CD4-positive, alpha-beta T cell (primary cell): ENCODE data around the gene ATIC. TPM values are rescaled to one million over a fixed set of nuclear protein-coding genes. Genes with fewer than 3 reads are reported as not detected.

Experiments
- ATAC-seq: fragments of 200-7000 bp; cut with Tn5 transposase; one replicate; pipeline ENCODE4 v1.10.0; 2022; ENCODE audit warnings: mild to moderate bottlenecking; ENCODE audit not compliant: poor library complexity
- CTCF ChIA-PET: fragments of 350-600 bp; sonication (Branson Sonifier 250); formaldehyde crosslinking; loops from one replicate; lab custom pipeline; 2021; ENCODE audit warnings: antibody characterized with exemption, inconsistent platforms; lab: Charles Lee
- POLR2A ChIA-PET: fragments of 350-600 bp; sonication (Branson Sonifier 250); formaldehyde crosslinking; loops from one replicate; lab custom pipeline; 2021; ENCODE audit warnings: antibody characterized with exemption, inconsistent platforms; lab: Charles Lee
- DNase-seq, 14 experiments: peaks; one replicate each; pipeline ENCODE4 v3.0.0-alpha.2; 2013 to 2020; ENCODE audit warnings: mixed read lengths in 2 of 14
- H3K27ac ChIP-seq, 2 donors: one replicate each; pipeline versions ENCODE4 v1.5.1 to v1.7.0; 2013; ENCODE audit warnings: low read length in 2 of 2, low read depth in 1 of 2, mild to moderate bottlenecking in 1 of 2
- H3K27me3 ChIP-seq, 2 experiments: 1 replicate in 1 of 2; 2 replicates in 1 of 2; pipeline versions ENCODE4 v1.6.1 to v1.7.0; 2013; ENCODE audit warnings: low read length in 2 of 2, control low read depth in 1 of 2, mild to moderate bottlenecking in 1 of 2, moderate library complexity in 1 of 2; ENCODE audit not compliant: insufficient read depth in 2 of 2, control insufficient read depth in 1 of 2
- H3K36me3 ChIP-seq: one replicate; pipeline ENCODE4 v1.6.1; 2013; ENCODE audit warnings: low read length, control low read depth; ENCODE audit not compliant: insufficient read depth
- H3K4me1 ChIP-seq: one replicate; pipeline ENCODE4 v1.6.1; 2013; ENCODE audit warnings: low read length, control low read depth; ENCODE audit not compliant: insufficient read depth
- H3K4me3 ChIP-seq: one replicate; pipeline ENCODE4 v1.5.1; 2013; ENCODE audit warnings: mild to moderate bottlenecking, low read length, moderate library complexity
- H3K9me3 ChIP-seq, 2 experiments: 1 replicate in 1 of 2; 2 replicates in 1 of 2; pipeline versions ENCODE4 v1.6.1 to v1.7.0; 2013; ENCODE audit warnings: low read length in 2 of 2, mild to moderate bottlenecking in 2 of 2, control low read depth in 1 of 2, moderate library complexity in 1 of 2; ENCODE audit not compliant: control insufficient read depth in 1 of 2, insufficient read depth in 1 of 2
- H3K27ac Mint-ChIP-seq: one replicate; pipeline ENCODE4 v1.8.0; 2020; ENCODE audit warnings: mixed read lengths
- H3K27me3 Mint-ChIP-seq: one replicate; pipeline ENCODE4 v1.8.0; 2021; ENCODE audit warnings: mixed read lengths
- H3K36me3 Mint-ChIP-seq: one replicate; pipeline ENCODE4 v1.8.0; 2021; ENCODE audit warnings: low read depth, mixed read lengths
- H3K4me1 Mint-ChIP-seq: one replicate; pipeline ENCODE4 v1.8.0; 2021; ENCODE audit warnings: low read depth, mixed read lengths
- H3K4me3 Mint-ChIP-seq: one replicate; pipeline ENCODE4 v1.8.0; 2020; ENCODE audit warnings: mild to moderate bottlenecking, mixed read lengths
- H3K9me3 Mint-ChIP-seq: one replicate; pipeline ENCODE4 v1.8.0; 2020; ENCODE audit warnings: mixed read lengths
- intact Hi-C, 2 experiments: fragments of 100-400 bp; cut with DNase I in 1 of 2; cut with micrococcal nuclease in 1 of 2; formaldehyde crosslinking; loops; one replicate each; pipeline versions ENCODE4 v1.15.1 to v1.9.0; 2023 to 2025; cut with DNase I, micrococcal nuclease
- total RNA-seq, 174 experiments: library from RNA in 2 of 174; stranded (reverse) in 2 of 174; gene quantifications; one replicate each; pipeline ENCODE4 v1.2.3 and lab custom pipeline; 2021 to 2026
- TF ChIP-seq, protein P1 (sequence below): fragments of 200-600 bp; IDR thresholded peaks from one replicate; pipeline ENCODE4 v1.8.0; 2022; ENCODE audit warnings: antibody characterized with exemption, mild to moderate bottlenecking

ATIC gene
- total RNA-seq, 2 experiments from 2014 or later, result 40.5 to 43.3 TPM

DNA sequence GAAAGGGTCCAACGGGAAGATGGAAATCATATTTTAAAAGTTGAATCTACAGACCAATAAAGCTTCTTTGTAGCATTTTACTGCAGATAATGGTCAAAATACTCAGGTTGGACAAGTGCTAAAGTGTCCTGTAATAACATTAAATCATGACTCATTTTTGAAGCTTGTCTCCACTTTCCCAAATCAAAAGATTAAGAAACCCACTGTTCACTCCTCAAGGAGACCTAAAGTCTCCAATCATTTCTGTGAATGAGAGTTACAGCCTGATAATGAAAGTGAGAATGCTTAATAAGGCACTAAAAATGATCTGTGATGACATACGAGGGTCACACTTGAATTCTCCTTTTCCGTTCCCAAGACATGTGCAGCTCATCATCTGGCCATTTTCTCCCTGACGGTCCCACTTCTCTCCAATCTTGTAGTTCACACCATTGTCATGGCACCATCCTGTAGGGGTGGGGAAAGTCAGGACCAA, 53.4 kb downstream of the ATIC start:
- H3K36me3 ChIP-seq, result peaks cover 2% of the 10 kb centered on the region
- Mint-ChIP-seq H3K9me3 (no peaks in the 10 kb centered on the region), H3K27me3 (no peaks in the 10 kb centered on the region), H3K4me1 (no peaks in the 10 kb centered on the region), H3K4me3 (no peak overlapping the region), H3K27ac (no peak overlapping the region), H3K36me3 (peaks cover 41% of the 10 kb centered on the region)
- POLR2A ChIA-PET, result no interaction called here
- no peak for DNase-seq
- no peak overlapping the region for H3K27ac ChIP-seq
- no peaks in the 10 kb centered on the region for H3K9me3 ChIP-seq
- no peak overlapping the region for H3K4me3 ChIP-seq
- no peaks in the 10 kb centered on the region for H3K27me3 ChIP-seq
- CTCF ChIA-PET, result no interaction called here
- intact Hi-C loops, result no loop called here
- TF ChIP-seq, protein P1, sequence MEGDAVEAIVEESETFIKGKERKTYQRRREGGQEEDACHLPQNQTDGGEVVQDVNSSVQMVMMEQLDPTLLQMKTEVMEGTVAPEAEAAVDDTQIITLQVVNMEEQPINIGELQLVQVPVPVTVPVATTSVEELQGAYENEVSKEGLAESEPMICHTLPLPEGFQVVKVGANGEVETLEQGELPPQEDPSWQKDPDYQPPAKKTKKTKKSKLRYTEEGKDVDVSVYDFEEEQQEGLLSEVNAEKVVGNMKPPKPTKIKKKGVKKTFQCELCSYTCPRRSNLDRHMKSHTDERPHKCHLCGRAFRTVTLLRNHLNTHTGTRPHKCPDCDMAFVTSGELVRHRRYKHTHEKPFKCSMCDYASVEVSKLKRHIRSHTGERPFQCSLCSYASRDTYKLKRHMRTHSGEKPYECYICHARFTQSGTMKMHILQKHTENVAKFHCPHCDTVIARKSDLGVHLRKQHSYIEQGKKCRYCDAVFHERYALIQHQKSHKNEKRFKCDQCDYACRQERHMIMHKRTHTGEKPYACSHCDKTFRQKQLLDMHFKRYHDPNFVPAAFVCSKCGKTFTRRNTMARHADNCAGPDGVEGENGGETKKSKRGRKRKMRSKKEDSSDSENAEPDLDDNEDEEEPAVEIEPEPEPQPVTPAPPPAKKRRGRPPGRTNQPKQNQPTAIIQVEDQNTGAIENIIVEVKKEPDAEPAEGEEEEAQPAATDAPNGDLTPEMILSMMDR, result no peak
- no peak for ATAC-seq
- no peaks in the 10 kb centered on the region for H3K4me1 ChIP-seq

DNA sequence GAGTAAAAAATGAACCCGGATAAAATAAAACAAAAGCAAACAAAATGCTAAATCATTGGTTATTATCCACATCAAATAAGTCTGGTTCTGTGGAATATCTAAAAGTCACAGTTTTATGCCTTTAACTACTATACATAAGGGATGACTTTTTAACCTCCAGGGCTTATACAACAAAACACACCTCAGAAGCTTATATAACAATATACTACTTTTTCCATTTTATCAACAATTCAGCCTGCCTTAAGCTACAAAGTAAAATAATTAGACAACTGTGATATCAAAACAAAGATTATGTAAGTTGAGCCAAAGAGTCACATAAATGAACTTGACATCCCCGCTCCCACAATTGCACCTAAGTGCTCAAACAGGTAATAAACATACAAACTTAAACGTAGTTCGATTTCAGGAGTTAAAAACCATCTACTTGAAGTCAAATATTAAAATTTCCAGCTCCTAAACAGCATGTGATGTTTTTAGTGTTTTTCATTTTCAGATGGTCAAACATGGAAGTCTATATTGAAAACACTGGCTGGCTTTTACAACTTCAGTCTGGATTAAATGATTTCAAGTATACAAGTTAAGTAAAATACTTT, 54.7 kb downstream of the ATIC start:
- CTCF ChIA-PET, result no interaction called here
- POLR2A ChIA-PET, result no interaction called here
- H3K36me3 ChIP-seq, result peaks cover 2% of the 10 kb centered on the region

DNA sequence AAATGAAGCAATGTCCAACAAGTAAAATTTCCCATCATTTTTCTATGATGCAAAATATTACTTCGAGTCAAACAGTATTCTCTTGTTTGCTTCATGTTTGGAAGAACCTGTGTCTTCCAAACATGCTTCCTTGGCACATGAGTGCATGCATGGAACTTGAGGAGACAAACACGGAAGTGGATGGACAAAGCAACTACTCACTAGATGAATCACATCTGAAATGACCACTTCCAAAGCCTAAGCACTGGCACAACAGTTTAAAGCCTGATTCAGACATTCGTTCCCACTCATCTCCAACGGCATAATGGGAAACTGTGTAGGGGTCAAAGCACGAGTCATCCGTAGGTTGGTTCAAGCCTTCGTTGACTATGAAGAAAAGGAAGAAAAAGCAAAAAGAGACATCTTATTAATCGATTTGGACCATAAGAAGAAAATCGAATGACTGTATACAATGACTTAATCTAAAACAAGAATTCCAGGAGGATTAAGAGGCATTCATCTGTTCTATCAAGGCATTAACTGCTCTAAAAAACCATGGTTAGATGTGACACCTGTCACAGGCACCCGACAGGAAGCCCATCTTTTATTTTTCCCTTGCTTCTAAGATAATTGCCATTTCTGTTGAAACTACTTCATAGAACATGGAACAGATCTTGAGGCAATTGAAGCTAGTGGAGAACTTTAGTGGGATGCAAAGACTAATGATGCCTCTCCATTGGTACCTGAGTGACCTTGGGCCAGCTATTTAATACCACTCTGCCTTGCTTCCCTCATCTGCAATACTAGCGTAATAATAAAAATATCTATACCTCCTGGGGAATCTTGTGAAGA, 56.0 kb downstream of the ATIC start:
- TF ChIP-seq, protein P1, result no peak
- H3K36me3 ChIP-seq, result no peaks in the 10 kb centered on the region
- no peaks in the 10 kb centered on the region for H3K9me3 ChIP-seq
- Mint-ChIP-seq H3K36me3 (peaks cover 31% of the 10 kb centered on the region), H3K4me3 (no peak overlapping the region), H3K27ac (no peak overlapping the region), H3K27me3 (no peaks in the 10 kb centered on the region), H3K9me3 (no peaks in the 10 kb centered on the region), H3K4me1 (no peaks in the 10 kb centered on the region)
- no peaks in the 10 kb centered on the region for H3K4me1 ChIP-seq
- H3K4me3 ChIP-seq, result no peak overlapping the region
- DNase-seq (no peak), ATAC-seq (no peak)
- no peak overlapping the region for H3K27ac ChIP-seq
- no peaks in the 10 kb centered on the region for H3K27me3 ChIP-seq
- POLR2A ChIA-PET, result no interaction called here
- CTCF ChIA-PET, result no interaction called here
- intact Hi-C loops, result no loop called here

More for the DNA sequence above, 54.7 kb downstream of the ATIC start:
- Mint-ChIP-seq H3K27me3 (no peaks in the 10 kb centered on the region), H3K36me3 (peaks cover 41% of the 10 kb centered on the region), H3K4me3 (no peak overlapping the region), H3K4me1 (no peaks in the 10 kb centered on the region), H3K9me3 (no peaks in the 10 kb centered on the region), H3K27ac (no peak overlapping the region)
- DNase-seq, result no peak
- no peaks in the 10 kb centered on the region for H3K4me1 ChIP-seq
- H3K4me3 ChIP-seq, result no peak overlapping the region
- H3K27me3 ChIP-seq, result no peaks in the 10 kb centered on the region
- no peak overlapping the region for H3K27ac ChIP-seq
- H3K9me3 ChIP-seq, result no peaks in the 10 kb centered on the region
- intact Hi-C loops, result no loop called here
- TF ChIP-seq, protein P1, result no peak
- ATAC-seq, result no peak
